ENCODE measurements around the gene DPP10.

DPP10 gene

GRCh38 chr2:115733190-115733775, 1290.8 kb downstream of the DPP10 start:
- no peak for DNase-seq (ENCODE audit: low read depth in 2 of 2)

- no peak for DNase-seq (ENCODE audit: low read depth in 2 of 2)
Observed at GRCh38 chr2:115738111-115738510, 1295.7 kb downstream of the DPP10 start.

GRCh38 chr2:115739574-115739973, 1297.1 kb downstream of the DPP10 start:
- DNase-seq (ENCODE audit: low read depth in 2 of 2): no peak

GRCh38 chr2:115746151-115746550, 1303.7 kb downstream of the DPP10 start:
- DNase-seq (ENCODE audit: low read depth in 2 of 2): no peak

GRCh38 chr2:115757286-115757685, 1314.8 kb downstream of the DPP10 start:
- DNase-seq (ENCODE audit: low read depth in 2 of 2): no peak

GRCh38 chr2:115763601-115764000, 1321.2 kb downstream of the DPP10 start:
- DNase-seq (ENCODE audit: low read depth in 2 of 2): no peak

GRCh38 chr2:115771516-115771915, 1329.1 kb downstream of the DPP10 start:
- DNase-seq (ENCODE audit: low read depth in 2 of 2): no peak

- DNase-seq (ENCODE audit: low read depth in 2 of 2): no peak
Observed at GRCh38 chr2:115774361-115774760, 1331.9 kb downstream of the DPP10 start.

- DNase-seq (ENCODE audit: low read depth in 2 of 2): no peak
Observed at GRCh38 chr2:115779085-115779632, 1336.7 kb downstream of the DPP10 start.

GRCh38 chr2:115782286-115782685, 1339.8 kb downstream of the DPP10 start:
- DNase-seq (ENCODE audit: low read depth in 2 of 2): no peak

- DNase-seq (ENCODE audit: low read depth in 2 of 2): no peak
Observed at GRCh38 chr2:115796078-115796477, 1353.6 kb downstream of the DPP10 start.

- no peak for DNase-seq (ENCODE audit: low read depth in 2 of 2)
Observed at GRCh38 chr2:115807276-115807675, 1364.8 kb downstream of the DPP10 start.

- DNase-seq (ENCODE audit: low read depth in 2 of 2): no peak
Observed at GRCh38 chr2:115825912-115826311, 1383.5 kb downstream of the DPP10 start.

GRCh38 chr2:115833196-115833595, 1390.8 kb downstream of the DPP10 start:
- DNase-seq (ENCODE audit: low read depth in 2 of 2): no peak

GRCh38 chr2:115838539-115838938, 1396.1 kb downstream of the DPP10 start:
- DNase-seq (ENCODE audit: low read depth in 2 of 2): no peak

GRCh38 chr2:115842306-115842705, 1399.9 kb downstream of the DPP10 start:
- no peak for DNase-seq (ENCODE audit: low read depth in 2 of 2)

GRCh38 chr2:115848192-115848591, 1405.8 kb downstream of the DPP10 start:
- no peak for DNase-seq (ENCODE audit: low read depth in 2 of 2)

- no peak for DNase-seq (ENCODE audit: low read depth in 2 of 2)
Observed at GRCh38 chr2:115867024-115867423, 1424.6 kb downstream of the DPP10 start.

- DNase-seq (ENCODE audit: low read depth in 2 of 2): no peak
Observed at GRCh38 chr2:115874427-115874826, 1432.0 kb downstream of the DPP10 start.

GRCh38 chr2:115880558-115880957, 1438.1 kb downstream of the DPP10 start:
- DNase-seq (ENCODE audit: low read depth in 2 of 2): no peak

- no peak for DNase-seq (ENCODE audit: low read depth in 2 of 2)
Observed at GRCh38 chr2:115887209-115887776, 1444.9 kb downstream of the DPP10 start.
